Measurements from ENCODE around the gene TMPRSS5.

The TMPRSS5 gene

GRCh38 chr11:113689768-113690618, 16.1 kb downstream of the TMPRSS5 start:
- TF ChIP-seq CTCF (IDR thresholded peaks at IDR 0.05; ENCODE audit: low read depth, low read length, missing control alignments) = no peak
- DNase-seq (ENCODE audit: low read depth) = no peak
- no peak overlapping the region for H3K4me3 ChIP-seq (ENCODE audit: low read depth, low read length)

GRCh38 chr11:113685654-113686359, 20.3 kb downstream of the TMPRSS5 start:
- H3K4me3 ChIP-seq (ENCODE audit: low read depth, low read length) = no peak overlapping the region
- no peak for TF ChIP-seq CTCF (IDR thresholded peaks at IDR 0.05; ENCODE audit: low read depth, low read length, missing control alignments)
- no peak for DNase-seq (ENCODE audit: low read depth)

GRCh38 chr11:113684496-113684895, 21.6 kb downstream of the TMPRSS5 start:
- no peak overlapping the region for H3K4me3 ChIP-seq (ENCODE audit: low read depth, low read length)
- TF ChIP-seq CTCF (IDR thresholded peaks at IDR 0.05; ENCODE audit: low read depth, low read length, missing control alignments) = no peak
- DNase-seq (ENCODE audit: low read depth) = no peak

- no peak for TF ChIP-seq CTCF (IDR thresholded peaks at IDR 0.05; ENCODE audit: low read depth, low read length, missing control alignments)
- DNase-seq (ENCODE audit: low read depth) = no peak
These were observed 22.5 kb downstream of the TMPRSS5 start for GRCh38 chr11:113683481-113684046.

GRCh38 chr11:113681711-113682413, 24.2 kb downstream of the TMPRSS5 start:
- TF ChIP-seq CTCF (IDR thresholded peaks at IDR 0.05; ENCODE audit: low read depth, low read length, missing control alignments) = no peak
- DNase-seq (ENCODE audit: low read depth) = no peak
- H3K4me3 ChIP-seq (ENCODE audit: low read depth, low read length) = no peak overlapping the region

More at GRCh38 chr11:113683481-113684046, 22.5 kb downstream of the TMPRSS5 start:
- no peak overlapping the region for H3K4me3 ChIP-seq (ENCODE audit: low read depth, low read length)

GRCh38 chr11:113681282-113681681, 24.8 kb downstream of the TMPRSS5 start:
- TF ChIP-seq CTCF (IDR thresholded peaks at IDR 0.05; ENCODE audit: low read depth, low read length, missing control alignments) = no peak
- no peak for DNase-seq (ENCODE audit: low read depth)
- H3K4me3 ChIP-seq (ENCODE audit: low read depth, low read length) = no peak overlapping the region

Measured in GM12864 (cell line).